Tibial nerve (tissue), 4 donors: ENCODE measurements around the gene NDUFS8.

Source experiments
- EP300 ChIP-seq, 2 donors: sonication (generic); formaldehyde crosslinking; IDR thresholded peaks; one replicate each; pipeline ENCODE4 v1.6.1; 2017; ENCODE audit warnings: antibody characterized with exemption in 2 of 2, mild to moderate bottlenecking in 1 of 2
- TF ChIP-seq, protein P1 (sequence below), 5 experiments: fragments of 200-600 bp in 3 of 5; fragments of 450-650 bp in 2 of 5; sonication (generic) in 3 of 5; IDR thresholded peaks; one replicate each; pipeline ENCODE4 v1.5.1; 2016 to 2019; ENCODE audit warnings: antibody characterized with exemption in 5 of 5, mild to moderate bottlenecking in 3 of 5, moderate library complexity in 2 of 5

DNA sequence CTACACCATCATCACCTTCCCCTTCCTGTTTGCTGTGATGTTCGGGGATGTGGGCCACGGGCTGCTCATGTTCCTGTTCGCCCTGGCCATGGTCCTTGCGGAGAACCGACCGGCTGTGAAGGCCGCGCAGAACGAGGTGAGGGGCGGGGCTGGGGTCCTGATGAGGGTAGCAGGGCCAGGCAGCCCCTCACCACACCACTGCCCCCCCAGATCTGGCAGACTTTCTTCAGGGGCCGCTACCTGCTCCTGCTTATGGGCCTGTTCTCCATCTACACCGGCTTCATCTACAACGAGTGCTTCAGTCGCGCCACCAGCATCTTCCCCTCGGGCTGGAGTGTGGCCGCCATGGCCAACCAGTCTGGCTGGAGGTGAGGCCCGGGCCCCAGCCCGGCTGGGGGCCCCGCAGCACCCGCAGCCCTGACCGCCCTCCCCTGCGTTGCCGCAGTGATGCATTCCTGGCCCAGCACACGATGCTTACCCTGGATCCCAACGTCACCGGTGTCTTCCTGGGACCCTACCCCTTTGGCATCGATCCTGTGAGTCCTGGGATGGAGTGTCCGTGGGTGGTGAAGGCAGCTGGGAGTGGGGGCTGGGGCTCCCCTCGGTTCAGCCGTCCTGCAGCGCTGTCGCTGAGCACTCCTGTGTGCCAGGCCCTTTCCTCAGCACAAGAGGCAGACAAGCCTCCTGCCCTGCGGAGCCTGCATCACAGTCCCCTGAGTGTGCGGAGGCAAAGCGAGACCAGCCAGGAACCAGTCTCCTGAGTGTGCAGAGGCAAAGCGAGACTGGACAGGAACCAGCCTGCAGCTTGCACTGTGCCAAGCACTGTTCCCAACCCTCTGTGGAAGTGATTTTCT is 17.2 kb downstream of the NDUFS8 start:
- TF ChIP-seq, protein P1, sequence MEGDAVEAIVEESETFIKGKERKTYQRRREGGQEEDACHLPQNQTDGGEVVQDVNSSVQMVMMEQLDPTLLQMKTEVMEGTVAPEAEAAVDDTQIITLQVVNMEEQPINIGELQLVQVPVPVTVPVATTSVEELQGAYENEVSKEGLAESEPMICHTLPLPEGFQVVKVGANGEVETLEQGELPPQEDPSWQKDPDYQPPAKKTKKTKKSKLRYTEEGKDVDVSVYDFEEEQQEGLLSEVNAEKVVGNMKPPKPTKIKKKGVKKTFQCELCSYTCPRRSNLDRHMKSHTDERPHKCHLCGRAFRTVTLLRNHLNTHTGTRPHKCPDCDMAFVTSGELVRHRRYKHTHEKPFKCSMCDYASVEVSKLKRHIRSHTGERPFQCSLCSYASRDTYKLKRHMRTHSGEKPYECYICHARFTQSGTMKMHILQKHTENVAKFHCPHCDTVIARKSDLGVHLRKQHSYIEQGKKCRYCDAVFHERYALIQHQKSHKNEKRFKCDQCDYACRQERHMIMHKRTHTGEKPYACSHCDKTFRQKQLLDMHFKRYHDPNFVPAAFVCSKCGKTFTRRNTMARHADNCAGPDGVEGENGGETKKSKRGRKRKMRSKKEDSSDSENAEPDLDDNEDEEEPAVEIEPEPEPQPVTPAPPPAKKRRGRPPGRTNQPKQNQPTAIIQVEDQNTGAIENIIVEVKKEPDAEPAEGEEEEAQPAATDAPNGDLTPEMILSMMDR (IDR thresholded peaks at IDR 0.05), result no peak
- no peak for TF ChIP-seq EP300 (IDR thresholded peaks at IDR 0.05)
